ENCODE data around the gene SIGLEC7. TPM values are rescaled to one million over a fixed set of nuclear protein-coding genes. Genes with fewer than 3 reads are reported as not detected.

Gene SIGLEC7
- total RNA-seq, 1 donor from 2014 or later: 0.47 TPM

DNA sequence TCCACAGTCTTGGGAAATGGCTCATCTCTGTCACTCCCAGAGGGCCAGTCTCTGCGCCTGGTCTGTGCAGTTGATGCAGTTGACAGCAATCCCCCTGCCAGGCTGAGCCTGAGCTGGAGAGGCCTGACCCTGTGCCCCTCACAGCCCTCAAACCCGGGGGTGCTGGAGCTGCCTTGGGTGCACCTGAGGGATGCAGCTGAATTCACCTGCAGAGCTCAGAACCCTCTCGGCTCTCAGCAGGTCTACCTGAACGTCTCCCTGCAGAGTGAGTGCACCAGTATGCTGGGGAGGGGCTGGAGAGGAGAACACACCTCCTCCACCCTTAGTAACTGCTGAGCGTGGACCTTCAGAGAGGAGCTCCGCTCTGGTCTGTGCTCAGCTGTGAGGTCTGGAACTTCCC, 15.1 kb upstream of the SIGLEC7 start:
- peaks cover 24% of the 10 kb centered on the region for H3K4me1 ChIP-seq
- peak overlapping the region; percentile 61 for H3K27ac ChIP-seq (replicated peaks)
- peaks cover 84% of the 10 kb centered on the region for H3K27me3 ChIP-seq (ENCODE audit: low read depth)
- intact Hi-C loops (cut with micrococcal nuclease): no loop called here
- no peaks in the 10 kb centered on the region for H3K9me3 ChIP-seq (replicated peaks)
- H3K36me3 ChIP-seq: no peaks in the 10 kb centered on the region
- TF ChIP-seq, protein P1, sequence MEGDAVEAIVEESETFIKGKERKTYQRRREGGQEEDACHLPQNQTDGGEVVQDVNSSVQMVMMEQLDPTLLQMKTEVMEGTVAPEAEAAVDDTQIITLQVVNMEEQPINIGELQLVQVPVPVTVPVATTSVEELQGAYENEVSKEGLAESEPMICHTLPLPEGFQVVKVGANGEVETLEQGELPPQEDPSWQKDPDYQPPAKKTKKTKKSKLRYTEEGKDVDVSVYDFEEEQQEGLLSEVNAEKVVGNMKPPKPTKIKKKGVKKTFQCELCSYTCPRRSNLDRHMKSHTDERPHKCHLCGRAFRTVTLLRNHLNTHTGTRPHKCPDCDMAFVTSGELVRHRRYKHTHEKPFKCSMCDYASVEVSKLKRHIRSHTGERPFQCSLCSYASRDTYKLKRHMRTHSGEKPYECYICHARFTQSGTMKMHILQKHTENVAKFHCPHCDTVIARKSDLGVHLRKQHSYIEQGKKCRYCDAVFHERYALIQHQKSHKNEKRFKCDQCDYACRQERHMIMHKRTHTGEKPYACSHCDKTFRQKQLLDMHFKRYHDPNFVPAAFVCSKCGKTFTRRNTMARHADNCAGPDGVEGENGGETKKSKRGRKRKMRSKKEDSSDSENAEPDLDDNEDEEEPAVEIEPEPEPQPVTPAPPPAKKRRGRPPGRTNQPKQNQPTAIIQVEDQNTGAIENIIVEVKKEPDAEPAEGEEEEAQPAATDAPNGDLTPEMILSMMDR (IDR thresholded peaks at IDR 0.05; ENCODE audit: borderline replicate concordance): no peak
- DNase-seq: no peak
- peak overlapping the region; percentile 44 for H3K4me3 ChIP-seq

- H3K4me3 ChIP-seq: peak overlapping the region; percentile 44
- peaks cover 89% of the 10 kb centered on the region for H3K27me3 ChIP-seq (ENCODE audit: low read depth)
- TF ChIP-seq, protein P1 (IDR thresholded peaks at IDR 0.05; ENCODE audit: borderline replicate concordance): no peak
- H3K4me1 ChIP-seq: peaks cover 31% of the 10 kb centered on the region
- intact Hi-C loops (cut with micrococcal nuclease): no loop called here
- H3K36me3 ChIP-seq: no peaks in the 10 kb centered on the region
- peak overlapping the region; percentile 61 for H3K27ac ChIP-seq (replicated peaks)
- H3K9me3 ChIP-seq (replicated peaks): no peaks in the 10 kb centered on the region
- no peak for DNase-seq
Observed at GRCh38 chr19:51127755-51128154, 14.3 kb upstream of the SIGLEC7 start.

GRCh38 chr19:51128227-51128626, 13.9 kb upstream of the SIGLEC7 start:
- TF ChIP-seq, protein P1 (IDR thresholded peaks at IDR 0.05; ENCODE audit: borderline replicate concordance): no peak
- Histone ChIP-seq H3K27ac (replicated peaks) (peak overlapping the region; percentile 61), H3K4me3 (no peak overlapping the region), H3K9me3 (replicated peaks) (no peaks in the 10 kb centered on the region), H3K4me1 (peaks cover 34% of the 10 kb centered on the region), H3K27me3 (ENCODE audit: low read depth) (peaks cover 84% of the 10 kb centered on the region), H3K36me3 (no peaks in the 10 kb centered on the region)
- DNase-seq: no peak
- intact Hi-C loops (cut with micrococcal nuclease): no loop called here

- Histone ChIP-seq H3K4me1 (peaks cover 34% of the 10 kb centered on the region), H3K9me3 (replicated peaks) (no peaks in the 10 kb centered on the region), H3K27ac (replicated peaks) (peak overlapping the region; percentile 61), H3K27me3 (ENCODE audit: low read depth) (peaks cover 69% of the 10 kb centered on the region), H3K36me3 (no peaks in the 10 kb centered on the region), H3K4me3 (no peak overlapping the region)
- intact Hi-C loops (cut with micrococcal nuclease): no loop called here
- TF ChIP-seq, protein P1 (IDR thresholded peaks at IDR 0.05; ENCODE audit: borderline replicate concordance): no peak
- DNase-seq: no peak
Observed at GRCh38 chr19:51129716-51130115, 12.4 kb upstream of the SIGLEC7 start.

GRCh38 chr19:51131780-51132680, 10.1 kb upstream of the SIGLEC7 start:
- Histone ChIP-seq H3K4me1 (peaks cover 33% of the 10 kb centered on the region), H3K27me3 (ENCODE audit: low read depth) (peaks cover 53% of the 10 kb centered on the region), H3K36me3 (no peaks in the 10 kb centered on the region), H3K4me3 (peak overlapping the region; percentile 17), H3K9me3 (replicated peaks) (peaks cover 7% of the 10 kb centered on the region), H3K27ac (replicated peaks) (peak overlapping the region; percentile 84)
- intact Hi-C loops (cut with micrococcal nuclease): no loop called here
- DNase-seq: peak; percentile 69
- TF ChIP-seq, protein P1 (IDR thresholded peaks at IDR 0.05; ENCODE audit: borderline replicate concordance): peak; percentile 25
